Hematopoietic multipotent progenitor cell treated with erythropoietin and hydrocortisone succinate and interleukin-3 and kit ligand, for 6 days (in vitro differentiated cells): ENCODE results near the gene PHF19.

ENCODE experiments used
- DNase-seq: peaks from one replicate; pipeline ENCODE4 v3.0.0-alpha.2; 2015

The PHF19 gene

DNA sequence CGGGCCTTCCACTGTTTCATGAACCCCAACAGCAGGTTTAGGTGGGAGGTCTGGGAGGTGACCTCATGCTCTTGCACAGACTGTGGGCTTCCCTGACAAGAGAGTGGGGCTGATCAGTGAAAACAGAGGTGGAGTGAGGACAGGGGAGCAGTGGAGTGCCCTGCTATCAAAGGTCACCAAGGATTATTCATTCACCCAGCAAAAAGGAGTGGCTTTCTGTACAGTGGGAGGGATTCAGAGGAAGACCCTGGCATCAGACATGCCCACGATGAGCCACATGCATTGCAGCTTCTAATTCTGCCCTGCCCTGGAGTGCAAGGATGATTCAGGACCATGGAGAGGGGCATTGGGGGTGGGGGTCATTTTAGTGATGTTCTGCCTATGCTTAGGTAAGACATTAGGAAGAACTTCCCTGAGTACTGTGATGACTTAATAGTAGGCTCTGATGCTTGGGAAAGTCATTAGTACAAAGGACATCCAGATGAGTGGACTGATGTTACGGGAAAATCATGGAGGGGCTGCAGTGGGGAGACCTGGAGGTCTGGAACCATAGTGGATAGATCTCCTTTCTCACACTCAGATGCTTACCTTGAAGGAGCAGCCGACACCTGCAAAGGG is 36.8 kb upstream of the PHF19 start:
- peak; percentile 57 for DNase-seq

DNA sequence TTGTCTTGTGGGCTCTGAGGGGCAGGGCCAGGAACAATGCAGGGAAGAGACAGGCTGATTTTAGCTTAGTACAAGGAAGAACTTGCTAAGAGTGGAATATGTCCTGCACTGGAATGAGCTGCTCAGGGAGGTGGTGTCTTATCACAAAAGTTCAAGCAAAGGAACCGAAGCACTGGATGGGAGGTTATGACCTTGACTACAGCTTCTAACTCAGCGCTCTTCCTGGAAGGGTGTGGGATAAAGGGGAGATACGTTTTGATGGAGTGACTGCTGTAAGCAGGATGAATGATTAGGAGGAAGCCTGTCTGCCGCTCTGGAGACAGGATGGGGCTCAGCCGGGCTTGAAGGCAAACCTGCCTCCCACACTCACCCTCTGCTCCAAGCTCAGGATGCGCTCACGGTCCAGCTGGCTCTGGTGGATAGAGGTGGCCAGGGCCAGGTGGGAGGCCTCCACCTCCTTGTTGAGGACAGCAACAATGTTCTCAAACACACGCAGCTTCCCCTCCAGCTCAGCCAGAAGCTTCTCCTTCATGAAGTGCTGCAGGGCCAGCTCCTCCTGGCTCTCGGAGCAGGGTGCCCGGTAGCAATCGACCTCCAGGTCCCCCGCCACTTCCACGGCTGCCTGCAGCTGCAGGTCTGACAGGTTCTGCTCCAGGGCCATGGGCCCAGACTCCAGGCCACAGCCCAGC is 36.1 kb upstream of the PHF19 start:
- no peak for DNase-seq

GRCh38 chr9:120911295-120911837 is 34.4 kb upstream of the PHF19 start:
- DNase-seq: no peak

DNA sequence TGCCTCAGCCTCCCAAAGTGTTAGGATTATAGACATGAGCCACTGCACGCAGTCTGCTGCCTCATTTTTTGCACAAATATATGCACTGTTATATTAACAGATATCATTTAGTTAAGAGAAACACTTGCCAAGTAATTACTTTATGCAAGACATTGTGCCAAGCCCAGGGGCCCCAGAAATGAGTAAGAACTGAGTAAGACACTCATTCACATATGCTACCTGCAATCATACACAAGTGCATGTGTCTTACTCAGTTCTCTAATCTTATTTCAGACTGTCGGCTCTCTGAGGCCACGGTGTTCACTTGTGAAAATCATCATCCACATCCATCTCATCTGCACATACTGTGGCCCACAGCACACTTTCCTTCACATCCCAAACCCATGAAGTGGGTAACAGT is 33.7 kb upstream of the PHF19 start:
- DNase-seq: no peak

DNA sequence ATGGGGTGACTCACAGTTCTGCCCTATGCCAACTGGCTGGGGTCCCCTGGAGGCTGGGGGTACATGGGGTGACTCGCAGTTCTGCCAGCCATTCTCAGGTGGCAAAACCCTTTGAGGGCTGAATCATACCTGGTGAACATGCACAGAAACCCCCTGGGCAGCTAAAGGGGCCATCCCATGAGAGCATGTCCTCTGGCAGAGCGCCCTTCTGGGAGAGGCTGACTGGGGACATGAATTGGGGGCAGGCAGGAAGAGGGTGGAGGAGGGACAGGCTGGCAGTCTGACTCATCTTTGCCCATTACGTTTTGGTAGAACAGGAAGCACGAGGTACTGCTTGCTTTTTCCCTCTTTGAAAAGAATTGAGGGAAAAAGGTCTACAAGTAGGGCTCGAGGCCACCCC is 32.9 kb upstream of the PHF19 start:
- DNase-seq: no peak

DNA sequence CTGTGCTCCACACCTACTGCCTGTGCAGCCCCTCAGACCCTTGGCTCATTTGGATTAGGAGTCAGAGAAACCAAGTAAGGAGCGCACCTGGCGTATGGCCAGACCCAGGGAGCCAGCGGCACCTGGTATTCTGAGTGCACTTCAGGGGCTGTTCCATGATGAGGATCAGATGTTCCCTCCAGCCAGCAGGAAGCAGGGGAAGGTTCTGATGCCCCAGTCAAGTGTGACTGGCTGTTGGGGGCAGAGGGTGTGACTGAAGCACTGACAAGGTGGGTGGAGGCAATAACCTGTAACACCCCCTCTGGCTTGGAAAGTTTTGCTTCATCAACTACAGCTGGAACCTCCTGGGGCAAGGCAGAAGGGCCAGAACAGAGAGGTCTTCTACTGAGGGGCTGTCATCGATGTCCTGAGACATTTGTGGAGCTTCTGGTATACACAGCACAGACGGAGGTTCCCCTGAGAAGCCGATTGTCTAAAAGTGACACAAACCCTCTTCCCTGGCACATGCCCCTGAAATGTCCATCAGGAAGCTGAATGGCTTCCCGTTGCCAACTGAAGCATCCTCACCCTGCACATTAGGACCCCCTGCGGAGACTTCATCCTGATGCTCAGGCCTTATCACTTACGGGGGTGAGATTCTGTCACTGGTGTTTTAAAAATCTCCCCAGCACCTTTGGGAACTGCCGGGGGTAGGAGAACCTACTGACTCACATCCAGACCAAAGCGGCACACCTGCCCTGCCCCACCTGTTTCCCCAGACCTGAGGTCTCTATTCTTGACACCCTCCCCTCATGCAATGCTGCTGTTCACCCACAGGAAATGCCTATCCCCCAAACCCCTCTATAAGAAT is 28.6 kb upstream of the PHF19 start:
- no peak for DNase-seq

DNA sequence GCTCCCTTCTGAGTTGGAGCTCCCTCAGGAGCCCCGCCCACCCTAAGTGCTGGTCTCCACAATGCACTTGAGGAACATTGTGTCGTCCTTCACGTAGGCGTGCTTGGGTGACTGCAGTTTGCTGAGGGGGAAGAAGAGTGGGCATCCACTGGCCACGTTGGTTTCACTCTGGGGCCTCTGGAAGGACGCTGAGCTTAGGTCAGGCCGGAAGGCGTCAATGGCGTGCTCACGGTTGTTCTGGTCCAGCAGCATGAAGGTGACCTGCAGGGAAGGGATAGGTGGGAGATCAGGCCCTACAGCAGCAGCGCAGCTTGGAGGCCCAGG is 28.0 kb upstream of the PHF19 start:
- DNase-seq: no peak

DNA sequence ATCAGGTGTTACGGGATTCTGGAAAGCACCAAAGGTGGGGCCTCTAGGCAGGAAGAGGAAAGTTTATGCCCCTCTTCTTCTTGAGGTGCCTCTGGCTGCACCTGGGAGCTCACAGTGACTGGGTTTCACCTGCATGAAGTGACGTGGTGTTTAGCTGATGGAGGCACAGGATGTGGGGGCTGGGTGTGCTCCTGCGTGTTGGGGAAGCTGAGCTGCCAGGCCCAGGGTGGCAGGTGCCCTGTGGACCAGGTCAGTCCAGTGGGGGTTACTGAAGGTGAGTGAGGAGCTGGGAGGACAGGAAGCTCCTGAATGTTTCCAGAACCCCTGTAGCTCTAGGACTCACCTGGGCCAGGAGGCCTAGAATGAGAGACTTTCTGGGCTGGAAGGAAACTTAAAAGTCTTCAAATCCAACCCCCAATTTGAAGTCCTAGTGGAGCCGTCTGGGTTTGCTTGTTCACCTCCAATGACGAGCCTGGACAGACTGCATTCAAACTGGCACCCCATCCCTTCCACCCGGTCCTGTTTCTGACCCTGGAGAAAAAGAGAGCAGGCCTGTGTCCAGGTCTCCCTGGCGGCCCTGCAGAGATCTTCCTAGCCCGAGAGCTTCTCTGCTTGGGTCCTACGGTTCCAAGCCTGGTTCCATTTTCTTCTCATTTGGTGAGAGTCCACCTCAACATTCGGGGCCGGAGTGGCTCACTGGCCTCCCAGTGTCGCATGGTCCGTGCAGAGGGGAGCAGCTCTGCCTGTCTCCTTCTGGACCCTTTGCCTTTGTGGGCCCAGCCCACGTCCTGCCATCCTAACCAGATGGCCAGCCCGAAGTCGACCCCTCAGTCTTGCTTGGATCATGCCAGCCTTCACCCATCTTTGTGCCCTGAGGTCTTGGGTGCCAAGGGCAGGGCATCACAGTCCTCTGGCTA is 27.3 kb upstream of the PHF19 start:
- no peak for DNase-seq

DNA sequence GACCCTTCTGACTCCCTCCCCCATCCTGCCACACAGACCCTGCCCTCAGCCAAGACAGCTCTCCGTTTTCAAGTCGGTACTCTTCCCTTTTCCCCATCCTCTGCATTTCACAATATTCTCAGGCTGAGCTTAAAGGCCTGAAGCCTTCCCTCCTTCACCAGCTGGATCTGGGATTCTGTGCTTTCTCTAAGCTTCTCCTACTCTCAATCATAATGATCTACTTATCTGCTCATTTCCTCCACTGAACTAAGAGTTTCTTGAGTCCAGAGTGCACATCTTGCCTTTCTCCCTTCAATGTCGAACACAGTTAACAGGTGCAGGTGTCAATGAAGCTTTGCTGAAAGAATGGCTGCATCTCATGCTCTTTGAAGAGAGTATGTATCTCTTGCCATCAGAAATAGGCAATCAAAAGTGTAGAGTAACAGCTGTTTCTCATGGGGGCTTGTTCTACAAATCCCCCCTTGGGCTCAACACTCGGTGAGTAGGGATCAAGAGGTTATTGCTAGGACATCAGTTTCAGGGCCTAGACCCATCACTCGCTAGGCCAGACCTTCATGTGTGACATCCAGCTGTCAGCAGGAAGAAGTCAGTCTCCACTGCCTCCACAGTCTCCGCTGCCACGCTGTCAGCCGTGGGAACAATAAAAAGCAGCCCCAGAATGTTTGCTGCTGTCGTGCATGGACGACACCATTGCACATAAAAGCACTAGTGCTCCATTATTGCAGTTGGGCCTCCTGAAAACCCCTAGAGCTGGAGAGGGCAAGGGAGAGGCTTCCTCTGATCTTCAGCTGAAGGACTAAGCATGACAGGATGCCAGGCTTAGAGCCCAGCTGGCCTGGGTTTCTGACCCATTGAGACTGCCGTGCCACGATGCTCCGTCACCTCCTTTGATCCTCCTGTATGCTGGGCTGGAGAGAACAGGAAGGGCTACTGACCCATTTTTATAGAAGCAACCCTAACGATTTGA is 25.9 kb upstream of the PHF19 start:
- DNase-seq: no peak

DNA sequence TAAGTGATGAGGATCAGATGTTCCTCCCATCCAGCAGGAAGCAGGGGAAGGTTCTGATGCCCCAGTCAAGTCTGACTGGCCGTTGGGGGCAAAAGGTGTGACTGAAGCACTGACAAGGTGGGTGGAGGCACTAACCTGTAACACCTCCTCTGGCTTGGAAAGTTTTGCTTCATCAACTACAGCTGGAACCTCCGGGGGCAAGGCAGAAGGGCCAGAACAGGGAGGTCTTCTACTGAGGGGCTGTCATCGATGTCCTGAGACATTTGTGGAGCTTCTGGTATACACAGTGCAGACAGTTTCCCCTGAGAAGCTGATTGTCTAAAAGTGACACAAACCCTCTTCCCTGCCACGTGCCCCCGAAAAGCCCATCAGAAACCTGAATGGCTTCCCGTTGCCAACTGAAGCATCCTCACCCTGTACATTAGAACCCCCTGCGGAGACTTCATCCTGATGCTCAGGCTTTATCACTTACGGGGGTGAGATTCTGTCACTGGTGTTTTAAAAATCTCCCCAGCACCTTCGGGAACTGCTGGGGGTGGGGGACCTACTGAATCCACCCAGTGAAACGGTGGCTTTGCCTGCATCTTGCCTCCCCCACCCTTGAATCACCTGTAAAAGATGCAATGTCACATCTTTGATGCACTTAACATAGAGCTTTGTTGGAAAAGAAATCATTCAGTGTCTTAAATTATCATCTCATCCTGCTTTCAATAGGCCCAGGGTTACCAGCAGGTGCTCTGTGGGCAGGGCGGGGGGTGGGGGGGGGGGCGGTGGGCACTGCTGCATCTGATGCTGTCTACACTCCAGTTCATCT is 25.0 kb upstream of the PHF19 start:
- DNase-seq: no peak

DNA sequence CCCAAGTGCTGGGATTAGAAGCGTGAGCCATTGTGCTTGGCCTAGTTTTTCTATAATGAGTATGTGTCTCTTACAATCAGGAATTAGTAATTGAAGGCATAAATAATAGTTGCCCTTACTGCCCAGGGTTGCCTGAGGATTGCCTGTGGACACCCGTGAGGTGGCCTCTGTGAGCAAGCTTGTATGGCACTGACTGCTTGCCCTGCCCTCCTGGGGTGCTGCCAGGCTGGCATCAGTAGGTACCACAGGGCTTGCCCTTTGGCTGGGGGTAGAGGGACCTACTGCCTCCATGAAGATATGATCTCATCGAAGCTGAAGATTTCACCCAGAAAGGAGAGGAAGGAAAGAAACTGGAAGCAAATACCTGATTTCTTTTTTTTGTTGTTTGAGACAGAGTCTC is 23.8 kb upstream of the PHF19 start:
- no peak for DNase-seq

- DNase-seq: no peak
These were observed 22.6 kb upstream of the PHF19 start for GRCh38 chr9:120899490-120900068.

- DNase-seq: no peak
These were observed 21.4 kb upstream of the PHF19 start for GRCh38 chr9:120898396-120898795.

GRCh38 chr9:120895951-120896350 is 19.0 kb upstream of the PHF19 start:
- no peak for DNase-seq

DNA sequence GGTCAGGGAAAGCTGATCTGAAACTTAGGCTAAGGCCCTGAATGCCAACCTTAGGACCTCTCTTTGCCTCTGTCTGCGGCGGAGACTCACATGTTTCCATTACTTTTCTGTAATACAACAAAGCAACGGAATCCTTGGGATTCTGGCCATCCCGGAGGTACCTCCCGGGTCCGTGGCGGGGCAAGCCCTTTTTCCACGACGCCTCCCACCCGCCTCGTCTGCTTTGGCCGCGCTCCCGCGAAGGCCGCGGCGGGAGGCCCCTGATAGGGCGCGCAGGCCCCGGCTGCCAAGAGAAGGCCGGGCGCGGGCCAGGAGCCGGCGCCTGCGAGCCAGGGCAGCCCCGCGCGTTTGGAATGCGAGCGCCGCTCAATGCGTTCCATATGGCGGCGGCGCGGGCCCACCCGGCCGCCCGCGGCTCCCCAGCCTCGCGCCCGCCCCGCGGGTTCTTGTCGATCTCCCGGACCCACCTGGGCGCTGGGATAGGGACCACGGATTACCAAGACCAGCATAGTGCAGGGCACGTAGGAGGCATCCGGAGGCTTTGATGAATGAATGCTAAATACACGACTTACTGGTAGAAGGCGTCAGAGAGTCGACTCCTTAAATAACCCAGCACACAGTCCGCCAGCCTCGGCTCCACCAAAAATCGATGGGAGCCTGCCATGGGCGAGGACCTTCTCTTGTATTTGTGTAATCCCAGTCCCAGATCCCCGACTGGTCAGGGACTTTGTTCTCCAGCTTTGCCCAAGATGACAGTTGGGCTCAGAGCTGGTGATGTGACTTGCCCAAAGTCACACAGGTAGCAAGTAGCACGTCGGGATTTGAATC is 17.5 kb upstream of the PHF19 start:
- DNase-seq: no peak

DNA sequence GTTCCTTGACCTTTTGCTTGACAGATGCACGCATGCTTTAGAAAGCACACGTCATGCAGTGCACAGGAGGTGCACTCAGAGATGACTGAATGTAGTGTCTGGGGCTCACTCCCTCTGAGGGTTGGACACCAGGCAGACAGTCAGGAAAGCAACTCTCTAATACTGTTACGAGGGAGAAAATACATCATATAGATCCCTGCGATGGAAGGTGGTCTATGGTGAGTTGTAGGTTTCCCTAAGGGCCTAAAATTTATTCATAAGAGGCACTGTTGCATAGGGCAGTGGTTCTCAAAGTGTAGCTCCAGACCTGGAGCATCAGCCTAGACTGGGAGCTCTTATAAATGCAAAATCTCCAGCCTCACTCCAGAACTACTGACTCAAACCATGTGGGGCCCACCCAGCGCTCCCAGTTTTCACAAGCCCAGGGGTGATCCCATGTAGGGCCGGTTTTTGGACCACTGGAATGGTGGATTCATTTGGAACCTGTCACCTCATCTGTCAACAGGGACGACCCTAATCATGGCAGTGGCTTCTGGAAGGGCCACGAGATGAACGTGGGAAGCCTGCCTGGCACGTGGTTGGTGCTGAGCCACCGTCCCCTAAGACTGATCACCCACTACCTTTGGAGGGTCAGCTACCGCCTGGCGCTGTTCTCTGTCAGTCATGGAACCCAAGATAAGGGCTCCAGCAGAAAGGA is 16.8 kb upstream of the PHF19 start:
- no peak for DNase-seq

DNA sequence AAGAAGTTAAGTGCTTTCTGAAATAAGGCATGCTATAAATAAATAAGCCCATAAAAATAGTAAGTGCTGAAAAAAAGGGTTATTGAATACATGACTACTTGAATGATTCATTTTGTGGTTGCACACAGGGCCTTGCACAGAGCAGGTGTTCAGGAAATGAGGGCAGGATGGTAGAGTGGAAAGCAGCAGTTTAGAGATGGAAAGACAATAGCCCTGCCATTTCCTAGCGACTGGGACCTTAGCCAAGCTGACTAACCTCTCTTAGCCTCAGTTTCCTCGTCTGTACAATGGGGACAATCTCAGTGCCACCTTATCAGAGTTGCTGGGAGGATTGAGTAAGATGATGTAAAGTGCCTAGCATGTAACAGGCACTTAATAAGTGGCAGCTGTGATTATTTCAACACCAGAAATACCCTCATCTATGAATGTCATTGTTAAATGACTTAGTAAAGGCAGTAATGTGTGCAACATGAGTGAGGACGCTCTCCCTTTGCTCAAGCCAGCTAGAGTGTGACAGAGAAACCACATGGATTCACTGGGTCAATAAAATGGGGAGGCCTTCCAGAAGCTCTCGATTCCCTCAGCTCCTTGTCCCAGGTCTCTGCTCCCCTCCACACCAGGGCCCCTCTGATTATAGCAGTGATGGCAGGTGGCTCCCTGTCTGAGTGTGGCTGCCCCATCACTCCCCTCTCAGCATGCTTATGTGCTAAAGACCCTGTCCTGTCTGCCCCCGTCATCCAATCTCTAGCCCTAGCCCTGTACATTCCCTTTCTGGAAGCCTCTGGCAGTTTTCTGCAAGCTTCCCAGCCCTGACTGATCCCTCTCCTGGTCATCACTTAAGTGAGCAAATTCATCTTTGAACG is 16.0 kb upstream of the PHF19 start:
- peak; percentile 52 for DNase-seq
